A673 (cell line): ENCODE results near the gene SYTL3.

Source experiments
- EZH2 ChIP-seq: fragments of 200-600 bp; sonication (generic); IDR thresholded peaks from 2 replicates; pipeline ENCODE4 v1.6.1; 2017; ENCODE audit warnings: borderline replicate concordance, low read depth, mild to moderate bottlenecking, mixed read lengths, antibody characterized with exemption, low read length; ENCODE audit not compliant: poor library complexity, severe bottlenecking
- TF ChIP-seq, protein P1 (sequence below): fragments of 300-800, 200-600 bp; sonication (generic); conservative IDR thresholded peaks from 2 replicates; pipeline ENCODE4 v1.5.1; 2017; ENCODE audit warnings: low read depth, mild to moderate bottlenecking, antibody characterized with exemption, low read length, moderate library complexity, mixed read lengths

DNA sequence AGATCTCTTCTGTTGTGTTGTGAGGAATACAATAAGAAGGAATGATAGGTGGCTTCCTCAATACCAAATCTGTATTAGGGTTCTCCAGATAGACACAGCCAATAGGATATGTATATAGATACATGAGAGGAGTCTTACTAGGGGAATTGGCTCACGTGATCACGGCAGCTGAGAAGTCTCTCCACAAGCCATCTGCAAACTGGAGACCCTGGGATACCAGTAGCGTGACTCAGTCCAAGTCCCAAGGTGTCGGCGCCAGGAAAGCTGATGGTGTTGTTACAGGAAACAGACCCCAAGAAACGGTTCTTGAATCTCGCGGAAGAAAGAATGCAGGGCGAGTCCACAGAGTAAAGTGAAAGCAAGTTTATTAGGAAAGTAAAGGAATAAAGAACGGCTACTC lies 61.4 kb downstream of the SYTL3 start:
- TF ChIP-seq, protein P1, sequence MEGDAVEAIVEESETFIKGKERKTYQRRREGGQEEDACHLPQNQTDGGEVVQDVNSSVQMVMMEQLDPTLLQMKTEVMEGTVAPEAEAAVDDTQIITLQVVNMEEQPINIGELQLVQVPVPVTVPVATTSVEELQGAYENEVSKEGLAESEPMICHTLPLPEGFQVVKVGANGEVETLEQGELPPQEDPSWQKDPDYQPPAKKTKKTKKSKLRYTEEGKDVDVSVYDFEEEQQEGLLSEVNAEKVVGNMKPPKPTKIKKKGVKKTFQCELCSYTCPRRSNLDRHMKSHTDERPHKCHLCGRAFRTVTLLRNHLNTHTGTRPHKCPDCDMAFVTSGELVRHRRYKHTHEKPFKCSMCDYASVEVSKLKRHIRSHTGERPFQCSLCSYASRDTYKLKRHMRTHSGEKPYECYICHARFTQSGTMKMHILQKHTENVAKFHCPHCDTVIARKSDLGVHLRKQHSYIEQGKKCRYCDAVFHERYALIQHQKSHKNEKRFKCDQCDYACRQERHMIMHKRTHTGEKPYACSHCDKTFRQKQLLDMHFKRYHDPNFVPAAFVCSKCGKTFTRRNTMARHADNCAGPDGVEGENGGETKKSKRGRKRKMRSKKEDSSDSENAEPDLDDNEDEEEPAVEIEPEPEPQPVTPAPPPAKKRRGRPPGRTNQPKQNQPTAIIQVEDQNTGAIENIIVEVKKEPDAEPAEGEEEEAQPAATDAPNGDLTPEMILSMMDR: no peak
- no peak for TF ChIP-seq EZH2
